UCSD-AML1 (cell line): Measurements from ENCODE around the gene RTN4RL1.

Experiments used
- DNase-seq: peaks from one replicate; lab custom pipeline; 2025; ENCODE audit not compliant: unreplicated experiment; lab: John Stamatoyannopoulos, UW

RTN4RL1 gene

DNA sequence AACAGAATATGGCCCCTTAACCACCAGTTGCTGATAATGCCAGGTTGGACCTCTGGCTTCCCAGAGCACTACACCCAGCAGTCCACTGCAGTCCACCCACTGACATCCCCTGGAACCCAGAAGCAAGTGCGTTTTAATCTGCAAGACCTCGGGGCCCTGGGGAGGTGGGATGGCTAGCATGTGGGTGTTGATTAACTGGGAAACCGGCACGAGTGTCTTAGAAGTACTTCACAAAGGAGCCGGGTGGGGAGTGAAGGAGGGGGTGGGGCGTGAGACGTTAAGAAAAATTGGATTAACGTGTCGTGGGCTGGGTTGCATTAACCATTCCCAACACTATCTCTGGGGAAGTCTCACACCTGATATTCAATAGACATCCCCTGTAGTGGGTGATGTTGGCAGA, 23.7 kb upstream of the RTN4RL1 start:
- DNase-seq, result no peak

- no peak for DNase-seq
Observed at GRCh38 chr17:2047590-2047989, 22.5 kb upstream of the RTN4RL1 start.

GRCh38 chr17:2044263-2044894, 19.2 kb upstream of the RTN4RL1 start:
- DNase-seq, result no peak

DNA sequence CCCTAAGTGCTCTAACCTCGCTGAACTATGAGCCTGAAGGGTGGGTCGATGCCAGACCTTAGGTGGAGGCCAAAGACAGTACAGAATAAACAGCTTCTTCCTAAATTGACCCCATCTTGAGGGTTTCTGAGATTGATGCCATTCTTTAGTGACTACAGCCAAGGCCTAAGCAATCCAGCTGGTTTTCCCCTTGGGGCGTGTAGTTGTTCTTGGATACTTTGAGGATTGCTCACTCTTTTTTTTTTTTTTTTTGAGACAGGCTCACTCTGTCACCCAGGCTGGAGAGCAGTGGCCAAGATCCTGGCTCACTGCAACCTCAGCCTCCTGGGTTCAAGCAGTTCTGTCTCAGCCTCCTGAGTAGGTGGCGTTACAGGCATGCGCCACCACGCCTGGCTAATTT, 18.7 kb upstream of the RTN4RL1 start:
- DNase-seq, result no peak

GRCh38 chr17:2042933-2043332, 17.8 kb upstream of the RTN4RL1 start:
- no peak for DNase-seq

GRCh38 chr17:2042390-2042847, 17.3 kb upstream of the RTN4RL1 start:
- DNase-seq, result peak; percentile 31

DNA sequence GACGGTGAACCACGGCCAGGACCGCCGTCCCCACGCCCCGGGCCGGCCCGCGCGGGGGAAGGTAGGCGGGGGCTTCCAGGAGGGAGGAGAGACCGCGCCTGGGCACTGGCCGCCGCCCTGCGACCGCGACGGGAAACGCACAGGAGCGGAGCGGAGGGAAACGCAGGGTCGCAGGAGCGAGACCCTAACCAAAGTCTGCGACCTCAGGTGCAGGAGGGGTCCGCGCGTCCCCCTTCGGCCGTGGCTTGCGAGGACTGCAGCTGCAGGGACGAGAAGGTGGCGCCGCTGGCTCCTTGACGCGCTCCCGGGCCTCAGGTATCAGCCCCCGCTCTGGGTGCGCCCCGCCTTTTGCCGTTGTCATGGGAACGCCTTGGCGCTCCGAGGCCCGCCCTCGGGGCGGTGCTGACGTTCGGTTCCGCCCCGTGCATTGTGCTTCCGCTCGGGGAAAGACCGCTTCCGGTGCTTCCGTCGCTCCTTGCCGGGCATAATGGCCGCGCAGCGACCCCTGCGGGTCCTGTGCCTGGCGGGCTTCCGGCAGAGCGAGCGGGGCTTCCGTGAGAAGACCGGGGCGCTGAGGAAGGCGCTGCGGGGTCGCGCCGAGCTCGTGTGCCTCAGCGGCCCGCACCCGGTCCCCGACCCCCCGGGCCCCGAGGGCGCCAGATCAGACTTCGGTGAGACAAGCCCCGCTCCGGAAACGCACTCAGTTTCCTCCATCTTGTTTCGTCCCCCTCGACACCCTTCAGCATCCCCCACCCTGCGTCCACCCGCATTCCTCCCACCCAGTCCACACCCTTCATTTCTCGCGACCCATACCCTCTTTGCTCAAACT, 16.6 kb upstream of the RTN4RL1 start, which contains the start of gene OVCA2:
Gene OVCA2 (plus strand): TSS at position 462 of the 829 bp plus-strand sequence. CDS start 26 bp downstream, at position 488.
- DNase-seq, result peak; percentile 90

DNA sequence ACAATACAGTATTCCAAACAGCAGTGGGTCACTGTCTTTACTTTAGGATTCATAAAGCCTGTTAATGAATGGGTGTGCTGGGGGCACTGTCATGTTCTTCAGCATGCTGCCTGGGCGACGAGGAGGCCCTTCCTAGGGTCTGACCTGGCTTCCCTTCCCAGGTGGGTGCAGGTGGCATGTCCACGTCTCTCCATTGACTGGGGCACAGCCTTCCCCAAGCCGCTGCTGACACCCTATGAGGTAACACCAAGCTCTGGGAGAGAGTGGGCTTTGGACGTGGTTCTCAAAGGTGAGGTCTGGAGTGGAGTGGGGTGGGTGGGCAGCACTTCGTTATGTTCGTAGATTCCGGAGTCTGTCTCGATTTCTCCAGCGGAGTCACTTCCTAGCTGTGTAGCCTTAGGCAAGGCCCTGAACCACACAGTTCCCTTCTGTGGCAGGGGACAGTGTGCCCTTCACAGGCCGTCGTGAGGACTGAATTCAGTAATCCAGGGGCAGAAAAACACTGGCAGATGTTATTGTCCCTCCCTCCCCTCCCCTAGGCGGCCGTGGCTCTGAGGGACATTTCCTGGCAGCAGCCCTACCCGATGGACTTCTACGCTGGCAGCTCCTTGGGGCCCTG, 15.9 kb upstream of the RTN4RL1 start:
- no peak for DNase-seq

DNA sequence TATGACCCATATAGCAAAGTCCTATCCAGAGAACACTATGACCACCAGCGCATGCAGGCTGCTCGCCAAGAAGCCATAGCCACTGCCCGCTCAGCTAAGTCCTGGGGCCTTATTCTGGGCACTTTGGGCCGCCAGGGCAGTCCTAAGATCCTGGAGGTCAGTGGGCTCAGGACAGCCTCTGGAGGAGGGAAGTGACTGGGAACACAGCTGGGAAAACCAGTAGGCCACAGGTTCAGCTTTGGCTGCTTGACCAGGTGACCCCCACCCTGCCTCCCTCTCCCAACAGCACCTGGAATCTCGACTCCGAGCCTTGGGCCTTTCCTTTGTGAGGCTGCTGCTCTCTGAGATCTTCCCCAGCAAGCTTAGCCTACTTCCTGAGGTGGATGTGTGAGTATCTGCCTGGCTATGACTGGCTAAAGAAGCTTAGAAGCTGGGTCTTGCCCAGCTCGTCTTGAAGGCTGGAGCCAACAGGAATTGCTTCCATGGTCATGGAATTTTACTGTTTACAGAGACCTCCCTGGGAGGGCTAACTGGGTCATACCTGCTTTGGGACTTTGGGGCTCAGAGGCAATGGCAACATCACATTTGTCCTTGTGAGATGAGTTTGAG, 15.2 kb upstream of the RTN4RL1 start:
- DNase-seq, result no peak

DNA sequence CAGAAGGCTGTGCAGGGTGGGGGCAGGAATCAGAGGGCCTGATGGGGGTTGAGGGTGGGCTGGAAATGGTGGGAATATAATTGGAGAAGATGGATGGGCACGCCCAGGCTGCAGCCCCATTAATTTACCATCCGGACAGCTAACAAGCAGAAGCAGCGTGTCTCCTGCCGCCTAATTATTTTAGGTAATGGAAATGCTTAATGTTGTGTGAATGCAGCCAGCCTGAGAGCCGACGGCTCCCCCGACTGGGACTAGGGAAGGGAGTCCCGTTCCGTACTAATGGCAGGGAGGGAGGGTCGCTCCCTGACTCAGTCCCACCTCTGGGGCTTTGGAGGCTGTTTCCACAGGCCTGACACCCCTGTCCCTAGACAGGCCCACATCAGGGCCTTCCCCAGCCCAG, 12.0 kb upstream of the RTN4RL1 start:
- DNase-seq, result no peak

DNA sequence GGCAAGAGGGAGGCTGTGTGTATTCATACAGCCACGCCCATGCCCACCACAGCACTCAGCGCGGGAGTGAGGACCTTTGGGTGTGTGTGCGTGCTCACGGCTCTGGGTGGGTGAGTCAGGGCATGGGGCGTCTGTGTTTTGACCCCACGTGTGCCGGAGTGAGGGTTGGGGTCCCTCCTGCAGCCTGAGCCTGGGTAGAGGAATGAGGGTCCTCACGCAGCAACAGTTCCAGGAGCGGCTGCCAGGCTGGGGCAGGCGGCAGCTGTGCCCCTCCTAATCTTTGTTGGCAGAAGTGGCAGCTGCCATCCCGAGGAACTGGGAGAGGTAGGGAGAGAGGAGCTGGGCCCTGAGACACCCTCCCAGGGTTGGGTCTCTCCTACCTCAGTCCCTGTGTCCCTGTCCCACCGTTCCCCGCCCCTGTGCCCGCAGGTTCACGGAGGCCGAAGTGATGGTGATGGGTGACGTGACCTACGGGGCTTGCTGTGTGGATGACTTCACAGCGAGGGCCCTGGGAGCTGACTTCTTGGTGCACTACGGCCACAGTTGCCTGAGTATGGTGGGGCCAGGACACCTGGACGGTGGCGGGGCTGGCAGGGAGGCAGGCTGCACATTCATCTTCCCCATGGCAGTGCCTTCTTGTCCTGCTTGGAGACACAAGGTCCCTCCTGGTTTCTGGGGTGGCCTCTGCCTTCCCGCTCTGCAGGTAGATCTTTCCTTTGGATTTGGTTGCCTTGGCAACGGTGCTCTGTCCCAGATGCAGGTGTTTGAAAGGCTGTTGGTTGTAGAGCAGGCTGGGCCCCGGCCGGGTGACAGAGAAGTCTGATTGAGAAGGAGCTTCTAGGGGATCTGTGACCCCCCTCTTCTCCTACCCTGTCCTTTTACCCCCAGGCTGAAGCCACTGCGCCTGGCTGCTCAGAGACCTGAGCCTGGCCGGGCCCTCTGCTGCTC, 10.7 kb upstream of the RTN4RL1 start:
- DNase-seq, result no peak

DNA sequence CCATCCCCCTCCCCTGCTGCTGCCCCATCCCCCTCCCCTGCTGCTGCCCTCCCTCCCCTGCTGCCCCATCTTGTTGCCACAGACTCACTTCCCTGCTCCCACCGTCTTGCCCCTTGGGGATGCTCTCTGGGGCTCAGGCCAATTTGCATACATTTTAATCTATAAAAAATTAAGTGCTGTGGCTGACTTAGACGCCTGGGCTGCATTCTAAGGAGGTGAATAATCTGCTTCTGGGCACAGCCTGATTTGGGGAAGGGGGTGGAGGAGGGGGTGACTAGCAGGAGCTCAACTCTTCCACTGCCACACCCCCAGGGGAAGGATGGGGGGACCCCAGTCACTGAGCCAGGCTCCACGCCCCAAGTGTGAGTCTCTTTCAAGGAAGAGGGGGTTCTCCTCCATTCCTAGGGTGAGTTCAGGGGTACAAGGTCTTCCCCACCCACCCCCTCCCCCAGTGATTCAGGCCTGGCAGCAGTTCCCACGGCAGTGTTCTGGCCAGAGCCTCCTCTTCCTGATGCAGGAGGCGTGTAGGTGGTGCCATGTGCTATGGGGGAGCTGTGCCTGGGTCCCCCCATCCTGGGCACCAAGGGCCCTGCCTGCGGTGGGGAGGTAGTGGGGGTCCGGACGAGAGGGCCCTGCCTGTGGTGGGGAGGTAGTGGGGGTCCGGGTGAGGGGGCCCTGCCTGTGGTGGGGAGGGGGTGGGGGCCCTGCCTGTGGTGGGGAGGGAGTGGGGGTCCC, 9.8 kb upstream of the RTN4RL1 start:
- DNase-seq, result no peak

GRCh38 chr17:2034157-2034556, 9.0 kb upstream of the RTN4RL1 start:
- DNase-seq, result no peak

- DNase-seq, result no peak
Observed at GRCh38 chr17:2033153-2033552, 8.0 kb upstream of the RTN4RL1 start.

- DNase-seq, result no peak
Observed at GRCh38 chr17:2030779-2031163, 5.6 kb upstream of the RTN4RL1 start.

- peak; percentile 86 for DNase-seq
Observed at GRCh38 chr17:2029911-2030778, 5.0 kb upstream of the RTN4RL1 start, which contains the start of gene DPH1. DPH1 (plus strand) TSS chr17:2030153; CDS start chr17:2030170, 17 bp downstream.

DNA sequence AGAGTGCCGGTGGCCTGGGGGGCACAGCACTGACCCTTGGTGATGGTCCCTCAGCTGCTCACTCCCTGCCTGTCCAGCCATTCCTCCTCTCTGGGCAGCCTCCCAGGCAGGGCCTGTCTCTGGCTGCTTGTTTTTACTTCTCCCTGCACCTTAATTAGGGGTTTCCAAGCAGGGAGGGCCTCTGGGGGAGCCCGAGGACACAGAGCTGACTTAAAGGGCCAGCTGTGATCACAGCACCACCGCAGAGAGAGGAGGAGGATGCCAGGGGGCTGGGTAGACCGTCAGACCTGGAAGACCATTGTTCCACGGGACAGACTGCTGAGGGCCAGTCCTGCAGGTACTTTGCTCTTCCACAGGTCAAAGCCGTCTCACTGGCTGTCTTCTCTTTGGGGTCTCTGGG, 3.6 kb upstream of the RTN4RL1 start:
- no peak for DNase-seq

DNA sequence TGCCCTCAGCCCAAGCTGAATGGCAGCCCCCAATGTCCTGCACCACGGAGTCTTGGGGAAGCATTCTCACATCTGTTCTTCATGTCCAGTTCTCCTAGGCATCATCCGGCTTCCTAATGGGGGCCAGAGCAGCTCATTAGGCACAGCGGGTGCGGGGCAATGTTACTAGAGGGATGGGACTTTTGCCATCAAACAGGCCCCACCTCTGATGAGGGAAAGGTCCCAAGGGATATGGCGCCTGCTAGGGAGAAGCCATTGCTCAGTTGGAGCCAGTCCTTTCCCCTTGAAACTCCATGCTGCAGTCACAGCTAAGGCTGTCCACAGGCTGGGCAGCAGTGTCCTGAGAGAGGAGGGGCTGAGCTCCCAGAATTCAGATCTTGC, 3.1 kb upstream of the RTN4RL1 start:
- no peak for DNase-seq
